ENCODE data around the gene YPEL1.
"Not testable (repeated sequence)": the region's sequence is repeated elsewhere in the genome, so short reads cannot be mapped to it uniquely, and the experiment has no call there.

Gene YPEL1

DNA sequence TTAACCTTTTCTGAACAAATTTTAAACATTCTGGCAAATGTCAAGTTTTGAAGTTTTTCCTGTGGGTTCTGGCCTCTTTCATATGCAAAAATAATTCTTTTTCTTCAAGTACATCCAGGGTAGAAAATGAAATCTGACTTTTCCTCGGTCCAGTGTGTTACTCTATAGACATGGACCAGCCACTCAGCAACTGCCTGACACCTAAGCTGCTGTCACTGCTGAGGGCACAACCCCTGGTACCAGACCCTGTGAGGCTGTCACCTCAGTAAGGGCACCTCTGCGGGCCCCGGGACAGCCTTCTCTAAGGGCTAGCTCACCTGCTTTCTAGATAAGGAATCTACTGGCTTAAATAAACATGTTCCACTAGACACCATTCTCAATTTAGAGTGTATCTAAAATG lies 36.0 kb downstream of the YPEL1 start:
- DNase-seq (no peak), ATAC-seq (no peak)

DNA sequence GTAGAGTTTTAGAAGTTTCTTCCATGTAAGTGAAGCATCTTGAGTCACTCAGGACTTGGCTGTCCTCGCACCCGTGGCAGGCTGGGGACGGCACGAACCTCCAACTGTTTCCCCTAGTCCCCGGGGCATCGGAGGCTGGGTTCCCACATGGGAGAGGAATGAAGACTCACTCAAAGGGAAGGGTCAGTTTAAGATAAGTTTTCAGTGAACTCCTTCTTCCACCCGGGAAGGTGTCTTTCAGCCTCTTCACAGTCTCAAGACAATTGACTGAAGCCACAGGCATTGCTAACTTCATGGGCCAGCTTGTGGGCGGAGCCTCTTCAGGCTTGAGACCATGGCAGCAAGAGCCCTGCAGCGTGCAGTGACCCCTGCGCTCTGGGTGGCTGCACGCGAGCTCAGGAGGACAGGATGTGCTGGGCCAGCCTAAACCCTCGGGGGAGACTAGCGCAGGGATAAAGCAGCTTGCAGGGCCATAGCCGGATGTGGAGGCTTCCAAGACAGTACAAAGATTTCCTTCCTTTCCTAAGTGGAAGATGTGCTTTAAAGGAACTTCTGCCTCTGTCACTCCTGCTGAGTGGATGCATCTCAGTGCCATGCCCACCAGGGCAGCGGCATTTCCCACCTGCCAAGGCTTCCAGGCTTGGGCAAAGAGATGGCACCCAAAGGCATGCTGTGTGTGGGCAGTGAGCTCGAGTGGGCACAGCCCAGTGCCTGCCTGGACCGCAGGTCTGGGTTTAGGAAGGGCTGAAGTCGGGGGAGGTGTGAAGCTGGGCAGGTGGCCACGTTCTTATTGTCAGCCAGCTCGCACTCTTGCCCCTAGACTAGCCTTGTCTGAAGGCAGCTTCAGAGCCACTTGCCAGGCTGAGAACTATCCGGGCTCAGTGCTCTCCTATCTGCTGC lies 36.9 kb downstream of the YPEL1 start:
- DNase-seq = no peak
- no peak for ATAC-seq

DNA sequence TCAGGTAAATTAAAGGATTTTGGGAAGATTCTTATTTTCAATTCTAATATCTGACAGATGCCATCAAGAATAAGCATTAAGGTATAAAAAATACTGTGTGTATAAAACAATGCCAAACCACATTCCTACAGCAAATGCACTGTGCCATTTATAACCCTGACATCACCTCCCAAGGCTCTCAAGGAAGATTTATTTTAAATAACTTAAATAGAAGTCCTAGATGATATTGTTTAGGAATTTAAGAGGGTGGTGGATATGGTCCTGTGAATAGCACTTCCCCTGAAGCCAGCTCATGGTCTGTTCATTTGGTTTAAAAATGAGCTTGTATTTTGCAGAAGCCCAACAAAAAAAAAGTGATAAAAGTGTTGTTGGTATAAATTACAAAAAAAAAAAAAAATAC lies 37.7 kb downstream of the YPEL1 start:
- no peak for ATAC-seq
- no peak for DNase-seq

DNA sequence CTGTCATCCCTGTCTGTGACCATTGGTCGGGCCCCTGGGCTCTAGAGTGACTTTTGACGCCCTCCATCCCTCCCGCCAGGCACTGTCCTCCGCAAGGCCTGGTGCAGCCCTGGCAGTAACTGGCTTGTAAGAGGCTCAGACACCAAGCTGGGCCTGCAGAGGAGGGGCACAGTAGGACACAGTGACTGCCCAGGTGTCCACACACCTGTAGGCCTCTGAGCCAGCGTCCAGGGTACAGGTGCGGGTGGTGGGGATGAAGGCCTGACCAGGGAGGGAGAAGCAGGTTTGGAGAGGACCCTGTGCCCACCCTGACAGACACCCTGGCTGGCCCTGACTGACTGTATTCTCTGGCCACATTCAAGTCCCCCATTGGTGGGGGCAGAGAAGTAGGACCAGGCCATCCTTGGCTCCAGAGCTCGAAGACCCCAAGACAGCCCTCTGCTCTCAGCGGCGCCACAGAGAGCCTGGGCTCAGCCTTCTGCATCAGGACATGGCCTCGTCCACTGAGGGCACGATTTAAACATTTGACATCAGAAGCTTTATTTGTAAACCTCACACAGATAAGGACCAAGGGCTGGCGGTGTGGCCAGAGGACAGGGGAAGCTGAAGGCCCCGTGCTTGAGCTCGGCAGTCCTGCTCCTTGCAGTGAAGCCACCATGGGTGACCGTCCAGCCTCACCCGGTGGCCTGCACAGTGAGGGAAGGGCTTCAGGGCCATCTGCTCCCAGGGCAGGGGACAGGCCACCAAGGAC lies 38.4 kb downstream of the YPEL1 start:
- DNase-seq = no peak
- no peak for ATAC-seq

DNA sequence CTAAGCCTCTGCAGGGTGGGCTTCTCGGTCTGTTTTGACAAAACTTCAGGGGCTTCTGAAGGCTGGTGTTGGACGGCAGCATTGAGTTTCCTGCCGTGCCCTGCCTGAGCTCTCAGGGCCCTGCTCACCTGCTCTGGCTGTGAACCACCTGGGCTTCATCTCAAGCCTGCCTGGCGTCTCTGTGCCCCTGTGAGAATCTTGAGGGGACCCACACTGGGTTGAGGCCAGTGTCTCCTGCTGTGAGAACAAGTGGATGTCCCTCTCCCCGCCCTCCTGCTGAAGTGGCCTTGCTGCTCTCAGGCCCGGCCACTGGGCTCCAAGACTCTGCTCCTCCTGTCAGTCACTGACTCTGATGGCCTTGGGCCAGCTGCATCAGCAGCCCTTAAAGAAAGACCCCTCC lies 39.5 kb downstream of the YPEL1 start:
- DNase-seq (no peak), ATAC-seq (no peak)

DNA sequence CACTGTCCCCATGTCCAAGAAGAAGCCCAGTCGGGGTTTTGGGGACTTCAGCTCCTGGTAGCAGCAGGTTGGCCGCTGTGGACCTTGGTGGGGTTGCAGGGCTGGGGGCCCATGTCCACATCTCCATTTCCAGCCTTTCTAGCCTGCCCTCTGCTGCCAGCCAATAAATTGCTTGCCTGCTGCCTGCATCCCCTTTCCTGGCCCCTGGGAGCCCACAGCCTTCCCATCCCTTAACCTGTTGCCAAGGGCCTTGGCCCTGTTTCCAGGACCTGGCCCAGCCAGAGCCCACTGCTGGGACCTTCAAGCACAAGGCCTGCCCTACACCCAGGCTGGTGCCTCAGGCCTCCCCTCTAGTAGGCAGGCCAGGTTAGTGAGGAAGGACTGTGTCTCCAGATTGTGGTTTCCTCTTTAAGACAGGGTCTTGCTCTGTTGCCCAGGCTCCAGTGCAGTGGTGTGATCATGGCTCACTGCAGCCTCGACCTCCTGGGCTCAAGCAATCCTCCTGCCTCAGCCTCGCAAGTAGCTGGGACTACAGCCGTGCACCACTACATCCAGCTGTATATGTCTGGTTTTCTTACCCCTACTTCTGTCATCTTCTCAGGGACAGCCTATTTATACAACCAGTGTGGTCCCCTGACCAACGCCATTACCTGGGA lies 40.0 kb downstream of the YPEL1 start:
- DNase-seq (no peak), ATAC-seq (no peak)

DNA sequence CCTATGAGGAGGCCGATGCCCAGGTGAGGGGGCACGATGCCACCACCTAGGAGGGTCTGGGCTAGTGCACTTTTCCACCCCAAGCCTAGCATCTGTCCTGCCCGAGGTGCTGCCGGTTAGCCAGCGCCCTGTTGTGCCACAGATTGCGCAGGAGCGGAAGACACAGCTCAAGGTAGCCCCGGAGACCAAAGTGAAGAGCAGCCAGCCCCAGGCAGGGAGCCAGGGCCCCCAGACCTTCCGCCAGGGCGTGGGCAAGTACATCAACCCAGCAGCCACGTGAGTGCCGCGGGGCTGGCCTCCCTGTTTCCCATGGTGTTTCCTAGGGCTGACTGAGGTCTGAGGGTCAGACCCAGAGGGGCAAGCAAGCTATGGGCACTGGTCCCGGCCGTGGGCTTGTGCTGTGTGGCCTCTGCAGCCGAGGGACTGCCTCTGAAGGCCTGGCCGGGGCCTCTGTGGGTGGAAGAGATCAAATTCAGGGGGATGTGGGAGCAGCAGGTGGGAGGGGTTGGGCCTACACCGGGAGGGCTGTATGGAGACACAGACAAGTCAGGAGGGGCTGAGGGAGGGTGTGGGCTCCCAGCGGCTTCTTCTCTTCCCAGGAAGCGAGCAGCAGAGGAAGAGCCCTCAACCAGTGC lies 40.7 kb downstream of the YPEL1 start:
- DNase-seq (no peak), ATAC-seq (no peak)

DNA sequence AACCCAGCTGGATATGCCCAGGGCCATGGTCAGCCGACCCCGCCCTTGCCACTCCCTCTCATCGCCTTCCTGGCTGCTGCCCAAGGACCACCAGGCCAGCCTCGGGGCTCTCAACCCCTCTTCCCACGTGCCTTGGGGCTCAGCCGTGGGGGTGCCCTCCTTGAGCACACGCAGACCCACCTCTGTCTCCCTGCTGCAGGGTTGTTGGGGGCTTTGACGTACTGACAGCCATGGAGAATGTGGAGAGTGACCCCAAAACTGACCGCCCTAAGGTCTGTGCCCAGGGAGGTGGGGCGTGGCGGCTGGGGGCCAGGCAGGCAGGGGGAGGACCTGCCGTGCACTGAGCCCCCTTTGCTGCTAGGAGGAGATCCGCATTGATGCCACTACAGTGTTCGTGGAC lies 41.2 kb downstream of the YPEL1 start:
- DNase-seq = no peak

DNA sequence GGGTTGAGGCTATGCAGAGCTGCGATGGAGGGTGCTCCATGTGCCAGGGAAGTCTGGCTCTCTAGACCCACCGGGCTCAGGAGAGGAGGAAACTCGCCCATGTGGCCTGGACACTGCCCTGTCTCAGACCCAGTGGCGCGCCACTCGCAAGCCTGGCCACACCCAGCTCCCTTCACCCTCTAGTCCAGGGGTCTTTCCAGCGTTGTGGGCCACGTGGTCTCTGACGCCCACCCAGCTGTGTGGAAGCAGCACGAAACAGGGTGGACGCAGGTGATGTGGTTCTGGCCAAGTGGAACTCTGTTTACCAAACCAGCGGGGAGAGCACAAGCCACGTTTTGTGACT lies 41.6 kb downstream of the YPEL1 start:
- ATAC-seq (no peak), DNase-seq (no peak)

More for the DNA sequence above, 41.2 kb downstream of the YPEL1 start:
- ATAC-seq = no peak

DNA sequence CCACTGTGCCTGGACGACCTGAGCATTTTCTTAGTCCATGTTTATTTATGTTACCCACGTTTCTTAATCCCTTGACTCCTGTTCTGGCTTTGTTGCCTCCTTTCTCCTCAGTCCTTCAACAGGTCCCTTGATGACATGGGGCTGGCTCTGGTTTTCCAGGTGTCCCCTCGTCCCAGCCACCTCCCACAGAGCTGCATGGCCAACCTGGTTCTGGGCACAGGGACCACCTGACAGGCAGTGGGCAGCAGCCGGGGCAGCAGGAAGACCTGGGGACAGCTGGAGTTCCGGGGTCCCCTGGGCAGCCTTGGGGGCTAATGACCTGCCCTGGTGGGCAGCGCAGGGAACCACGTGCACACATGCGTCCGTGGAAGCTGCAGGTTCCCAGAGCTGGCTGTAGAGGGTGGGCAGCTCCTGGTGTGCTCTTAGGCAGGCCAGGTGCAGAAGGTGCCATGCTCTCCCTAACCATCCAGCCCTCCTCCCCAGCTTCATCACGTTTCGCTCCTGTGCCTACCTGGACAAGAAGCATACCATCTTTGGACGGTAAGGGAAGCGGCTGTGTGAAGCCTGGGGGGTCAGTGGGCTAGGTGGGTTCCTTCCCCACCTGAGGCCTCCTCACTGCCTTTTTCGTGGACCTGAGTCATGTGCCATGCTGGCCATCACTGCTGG lies 42.1 kb downstream of the YPEL1 start:
- ATAC-seq (no peak), DNase-seq (no peak)

DNA sequence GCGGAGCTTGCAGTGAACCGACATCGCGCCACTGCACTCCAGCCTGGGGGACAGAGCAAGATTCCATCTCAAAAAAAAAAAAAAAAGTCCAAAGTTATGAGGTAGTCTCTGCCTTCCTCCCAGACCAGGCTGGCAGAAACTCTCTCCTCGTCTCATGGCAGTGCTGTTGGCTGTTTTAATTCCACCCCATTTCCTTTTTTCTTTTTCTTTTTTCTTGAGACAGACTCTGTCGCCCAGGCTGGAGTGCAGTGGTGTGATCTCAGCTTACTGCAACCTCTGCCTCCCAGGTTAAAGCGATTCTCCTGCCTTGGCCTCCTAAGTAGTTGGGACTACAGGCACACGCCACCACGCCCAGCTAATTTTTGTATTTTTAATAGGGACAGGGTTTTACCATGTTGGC lies 42.7 kb downstream of the YPEL1 start:
- not testable (repeated sequence) for ATAC-seq, DNase-seq

DNA sequence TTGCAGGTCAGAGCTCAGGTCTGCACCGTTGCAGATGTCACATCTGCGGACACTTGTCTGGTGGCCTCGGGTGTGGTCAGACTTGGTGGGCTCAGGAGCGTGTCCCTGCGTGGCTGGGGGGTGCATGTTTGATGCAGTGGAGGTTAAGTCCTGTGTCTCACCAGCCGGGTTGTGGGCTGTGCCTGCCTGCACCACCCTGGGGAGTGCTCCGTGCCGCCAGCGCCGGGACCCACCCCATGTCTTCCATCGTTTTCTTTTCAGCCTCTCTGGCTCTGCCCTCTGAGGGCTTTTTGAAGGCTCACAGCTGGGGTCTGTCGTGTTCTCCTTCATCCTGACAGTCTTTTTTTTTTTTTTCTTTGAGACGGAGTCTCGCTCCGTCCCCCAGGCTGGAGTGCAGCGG lies 43.8 kb downstream of the YPEL1 start:
- ATAC-seq (no peak), DNase-seq (no peak)

DNA sequence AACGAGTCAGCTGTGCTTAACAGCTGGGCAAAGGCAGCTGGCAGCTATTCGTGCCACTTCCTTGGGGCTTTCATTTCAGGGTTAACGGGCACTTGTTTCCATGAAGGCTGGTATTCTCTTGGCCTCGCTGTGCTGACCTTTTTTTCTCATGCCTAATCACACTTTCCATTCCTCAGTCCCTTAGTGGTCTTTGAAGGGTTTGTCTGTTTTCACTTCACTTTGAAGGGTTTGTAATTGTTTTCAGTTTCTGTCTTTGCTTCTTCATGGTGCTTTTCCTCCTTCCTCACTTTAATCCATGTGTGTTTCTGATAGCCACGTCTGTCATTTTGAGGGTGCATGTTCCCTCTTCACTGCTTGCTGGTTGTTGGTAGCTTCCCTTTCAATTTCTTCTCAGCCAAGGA lies 45.2 kb downstream of the YPEL1 start:
- DNase-seq = peak; percentile 43

DNA sequence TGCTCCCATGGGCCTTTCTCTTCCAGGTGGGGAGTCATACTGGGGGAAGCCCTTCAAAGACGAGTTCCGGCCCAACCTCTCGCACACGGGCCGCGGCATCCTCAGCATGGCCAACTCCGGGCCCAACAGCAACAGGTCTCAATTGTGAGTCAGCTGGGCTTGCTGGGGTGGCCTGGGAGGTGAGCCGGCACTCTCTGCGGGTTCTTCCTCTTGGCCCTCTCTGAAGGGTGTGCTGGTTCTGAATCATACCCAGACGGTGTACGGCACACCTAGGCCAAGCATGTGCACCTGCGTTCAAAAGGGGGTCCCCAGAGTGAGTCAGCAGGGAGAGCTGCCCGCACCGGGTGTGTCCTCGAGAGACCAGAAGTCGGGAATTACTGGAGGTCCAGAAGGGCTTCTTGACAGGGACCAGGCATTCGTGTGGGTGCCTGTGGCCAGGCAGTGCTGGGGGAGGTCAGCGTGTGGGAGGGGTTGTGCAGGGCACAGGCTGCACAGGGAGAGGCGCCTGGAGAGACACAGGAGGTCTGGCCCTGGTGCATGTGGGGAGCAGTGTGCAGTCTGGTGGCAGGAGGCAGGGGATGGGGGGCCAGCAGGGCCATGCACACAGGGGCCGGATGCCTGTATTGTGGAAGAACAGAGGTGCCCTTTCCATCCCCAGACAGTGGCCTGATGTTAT lies 46.8 kb downstream of the YPEL1 start:
- ATAC-seq (no peak), DNase-seq (no peak)

More for the DNA sequence above, 45.2 kb downstream of the YPEL1 start:
- peak; percentile 86 for ATAC-seq

DNA sequence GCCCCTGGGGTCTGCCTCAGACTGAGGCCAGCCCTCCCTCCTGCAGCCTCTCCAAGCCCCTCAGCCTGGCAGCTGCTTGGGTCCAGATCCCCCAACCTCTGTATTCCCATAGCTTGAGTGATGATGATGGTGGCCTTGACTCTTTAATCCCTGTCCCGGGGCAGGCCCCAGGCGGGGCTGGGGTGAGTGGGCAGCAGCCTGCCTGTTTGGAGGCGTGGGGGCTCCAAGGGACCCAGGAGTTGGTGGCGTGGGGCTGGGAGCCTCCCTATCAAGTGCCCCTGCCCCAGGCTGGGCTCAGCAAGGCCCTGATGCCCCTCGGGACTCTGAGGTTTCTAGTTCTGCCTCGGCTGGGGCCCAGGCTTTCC lies 47.3 kb downstream of the YPEL1 start:
- DNase-seq (no peak), ATAC-seq (no peak)

DNA sequence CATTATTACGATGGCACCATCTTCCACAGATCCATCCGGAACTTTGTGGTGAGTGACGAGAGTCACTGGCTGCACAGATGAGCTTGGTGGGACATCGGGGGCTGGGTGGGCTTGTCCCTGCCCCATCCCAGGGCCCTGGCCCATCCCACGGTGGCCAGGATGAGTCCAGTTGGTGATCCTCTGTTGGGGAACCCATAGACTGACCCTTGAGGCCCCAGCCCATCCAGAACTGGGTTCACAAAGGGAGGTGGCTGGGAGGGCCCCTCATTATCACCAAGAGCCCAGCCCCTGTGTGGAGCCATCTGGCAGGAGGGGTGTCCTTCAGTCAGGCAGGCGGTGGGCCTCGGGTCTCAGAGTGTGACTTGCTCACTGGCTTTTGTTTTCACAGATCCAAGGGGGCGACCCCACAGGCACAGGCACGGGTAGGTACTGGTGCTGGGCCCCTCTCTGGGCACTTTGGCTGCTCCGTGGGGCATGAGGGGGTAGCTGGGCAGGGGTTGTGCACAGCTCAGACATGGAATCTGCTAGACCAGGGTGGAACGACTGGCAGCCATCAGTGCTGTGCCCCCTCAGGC lies 47.8 kb downstream of the YPEL1 start:
- DNase-seq (no peak), ATAC-seq (no peak)

DNA sequence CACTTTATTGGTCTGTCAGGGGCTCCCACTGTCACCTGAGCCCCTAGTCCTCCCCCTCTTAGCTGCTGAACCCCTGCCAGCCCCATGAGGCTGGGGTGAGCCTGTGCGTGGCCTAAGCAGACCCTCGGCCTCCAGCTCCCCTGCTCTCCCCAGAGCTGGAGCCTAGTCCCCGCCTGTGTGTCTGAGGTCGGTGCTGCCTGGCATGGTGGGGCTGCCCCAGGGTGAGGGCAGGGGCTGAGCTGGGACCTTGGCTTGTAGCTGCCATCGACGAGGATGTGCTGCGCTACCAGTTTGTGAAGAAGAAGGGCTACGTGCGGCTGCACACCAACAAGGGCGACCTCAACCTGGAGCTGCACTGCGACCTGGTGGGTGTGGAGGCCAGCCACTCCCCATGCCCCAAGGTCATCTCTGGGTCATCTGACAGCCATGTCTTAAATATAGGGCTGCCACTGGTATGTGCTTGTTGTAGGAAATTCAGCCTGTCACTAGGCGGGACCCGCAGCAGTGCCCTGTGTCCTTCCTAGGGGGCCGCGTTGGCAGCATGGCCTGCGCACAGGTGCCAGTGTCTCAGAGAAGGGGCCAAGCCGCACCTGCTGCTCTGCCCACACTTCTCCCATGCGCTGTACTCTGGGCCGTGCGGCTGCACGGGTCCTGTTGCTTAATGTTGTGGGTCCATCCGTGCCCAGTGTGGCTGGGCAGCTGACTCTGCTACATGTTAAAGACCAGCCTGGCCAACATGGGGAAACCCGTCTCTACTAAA lies 48.8 kb downstream of the YPEL1 start:
- no peak for ATAC-seq
- no peak for DNase-seq

DNA sequence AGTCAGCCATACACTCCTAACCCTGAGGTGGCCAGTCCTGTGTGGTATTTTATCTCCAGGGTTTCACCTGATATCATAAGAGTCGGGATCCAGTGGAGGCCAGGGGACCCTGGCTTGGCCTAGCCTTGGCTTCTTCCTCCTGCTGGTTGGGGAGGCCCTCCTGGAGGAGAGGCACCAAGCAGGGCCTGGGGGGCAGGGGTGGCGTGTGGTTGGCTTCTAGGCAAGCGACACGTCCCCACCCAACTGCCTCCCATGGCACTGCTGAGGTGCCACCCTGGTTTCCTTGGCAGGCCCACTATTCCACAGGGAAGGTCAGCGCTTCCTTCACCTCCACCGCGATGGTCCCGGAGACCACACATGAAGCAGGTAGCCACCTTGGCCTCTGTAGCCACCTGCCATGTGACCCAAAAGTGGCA lies 49.4 kb downstream of the YPEL1 start:
- ATAC-seq (no peak), DNase-seq (no peak)

DNA sequence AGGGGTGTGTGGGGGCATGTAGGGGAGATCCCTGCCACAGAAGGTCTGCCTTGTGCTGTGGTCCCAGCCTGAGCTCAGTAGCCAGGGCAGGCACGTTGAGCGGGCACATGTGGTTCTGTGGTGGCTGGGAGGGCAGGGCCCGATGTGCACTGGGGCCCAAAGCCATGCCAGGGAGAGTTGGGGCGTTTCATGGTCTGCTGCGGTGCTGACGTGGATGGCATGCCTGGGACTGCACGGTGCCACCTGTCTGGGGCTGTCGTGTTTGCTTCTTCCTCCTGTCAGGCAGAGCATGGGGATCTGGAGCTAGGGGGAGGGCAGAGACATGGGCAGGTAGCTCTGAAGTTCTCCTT lies 50.5 kb downstream of the YPEL1 start:
- DNase-seq (no peak), ATAC-seq (no peak)

DNA sequence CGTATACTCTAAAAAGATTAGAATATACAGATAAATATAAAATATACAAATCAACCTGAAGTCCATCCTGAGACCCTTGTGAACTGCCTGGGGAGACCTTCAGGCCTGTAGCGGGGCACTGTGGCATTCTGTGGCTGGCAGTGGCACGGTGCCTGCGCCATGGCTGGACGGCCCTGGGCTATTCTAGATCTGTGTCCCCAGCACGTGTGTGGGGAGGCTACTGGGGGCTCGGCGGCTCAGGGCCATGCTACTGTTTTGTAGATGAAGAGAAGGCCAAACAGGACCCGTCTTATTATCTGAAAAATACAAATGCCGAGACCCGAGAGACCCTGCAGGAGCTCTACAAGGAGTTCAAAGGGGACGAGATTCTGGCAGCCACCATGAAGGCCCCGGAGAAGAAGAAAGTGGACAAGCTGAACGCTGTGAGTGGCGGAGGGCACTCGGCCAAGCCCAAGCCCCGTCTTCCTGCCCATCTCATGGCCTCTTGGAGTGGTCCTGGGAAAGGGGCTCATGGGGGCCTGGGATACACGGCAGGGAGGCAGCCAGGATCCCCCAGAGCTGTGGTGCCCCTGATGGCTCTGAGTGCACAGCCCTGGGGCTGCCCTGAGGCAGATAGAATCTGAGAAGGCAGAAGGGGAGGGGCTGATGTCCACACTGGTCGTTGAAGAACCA lies 51.0 kb downstream of the YPEL1 start:
- DNase-seq (no peak), ATAC-seq (no peak)
